ENCODE data around the gene ILDR1.

The ILDR1 gene

DNA sequence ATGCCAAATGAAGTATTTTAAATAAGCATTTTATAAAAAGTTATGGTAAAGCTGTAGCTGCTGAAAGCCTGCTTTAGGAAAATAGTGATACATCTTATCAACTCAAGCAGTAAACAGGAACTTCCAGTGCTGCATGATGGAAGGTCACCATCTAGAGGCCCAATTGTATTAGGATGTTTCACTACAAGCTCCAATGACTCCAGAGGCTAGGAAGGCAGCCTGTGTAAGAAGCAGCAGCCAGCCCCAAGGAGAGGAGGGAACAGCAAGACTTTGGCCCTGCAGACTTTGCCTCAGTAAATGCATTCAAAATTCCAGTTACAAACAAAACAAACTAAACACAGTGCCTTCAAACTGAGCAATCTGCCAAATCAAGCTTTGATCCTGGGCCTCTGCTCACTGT, 32.1 kb downstream of the ILDR1 start:
- no peak for DNase-seq

DNA sequence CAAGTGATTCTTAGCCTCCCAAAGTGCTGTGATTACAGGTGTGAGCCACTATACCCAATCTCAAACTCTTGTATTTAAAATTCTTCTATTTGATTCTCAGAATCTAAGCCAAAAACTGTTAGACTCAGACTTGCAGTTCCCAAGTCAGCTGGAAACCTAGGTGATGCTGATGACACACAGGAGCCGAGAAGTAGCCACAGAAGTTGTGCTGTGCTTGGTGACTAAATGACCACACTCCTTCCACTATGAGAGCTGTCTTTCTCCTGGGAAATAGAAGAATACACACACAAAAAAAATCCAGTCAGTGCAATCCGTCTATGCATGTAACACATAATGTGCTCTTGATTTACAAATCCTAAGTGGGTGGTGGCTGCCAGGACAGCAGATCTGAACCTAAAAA, 33.9 kb downstream of the ILDR1 start:
- no peak for DNase-seq

DNA sequence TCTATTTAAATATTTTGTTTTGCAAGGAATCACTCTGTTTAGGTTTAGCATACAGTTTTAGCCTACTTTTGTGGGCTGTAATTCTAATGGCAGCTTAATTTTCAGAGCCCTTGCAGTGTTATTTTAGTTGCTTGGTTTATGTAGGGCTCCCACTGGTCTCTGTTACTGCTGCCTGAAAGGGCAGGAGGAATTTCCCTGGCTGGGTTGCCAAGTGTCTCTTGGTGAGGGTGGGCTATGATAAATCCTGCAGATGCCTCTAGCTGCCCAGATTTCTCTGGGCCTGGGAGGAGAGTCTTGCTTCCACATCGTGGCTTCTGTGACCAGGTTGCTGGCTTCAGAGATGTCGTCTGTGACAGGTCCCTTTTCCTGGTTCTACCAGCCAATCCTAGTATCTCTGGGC, 36.2 kb downstream of the ILDR1 start:
- no peak for DNase-seq

DNA sequence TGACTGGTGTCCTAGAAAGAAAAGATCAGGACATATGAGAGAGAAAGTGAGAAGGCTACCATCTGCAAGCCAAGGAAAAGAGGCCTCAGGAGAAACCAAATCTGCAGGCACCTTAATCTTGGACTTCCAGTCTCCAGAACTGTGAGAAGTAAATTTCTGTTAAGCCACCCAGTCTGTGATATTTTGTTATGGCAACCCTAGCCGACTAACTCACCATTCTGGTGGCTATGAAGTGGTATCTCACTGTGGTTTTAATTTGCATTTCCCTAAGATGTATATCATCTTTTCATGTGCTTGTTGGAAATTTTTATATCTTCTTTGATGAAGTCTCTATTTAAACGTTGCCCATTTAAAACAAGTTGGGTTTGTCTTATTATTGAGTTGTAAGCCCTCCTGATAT, 40.6 kb downstream of the ILDR1 start:
- DNase-seq: no peak

DNA sequence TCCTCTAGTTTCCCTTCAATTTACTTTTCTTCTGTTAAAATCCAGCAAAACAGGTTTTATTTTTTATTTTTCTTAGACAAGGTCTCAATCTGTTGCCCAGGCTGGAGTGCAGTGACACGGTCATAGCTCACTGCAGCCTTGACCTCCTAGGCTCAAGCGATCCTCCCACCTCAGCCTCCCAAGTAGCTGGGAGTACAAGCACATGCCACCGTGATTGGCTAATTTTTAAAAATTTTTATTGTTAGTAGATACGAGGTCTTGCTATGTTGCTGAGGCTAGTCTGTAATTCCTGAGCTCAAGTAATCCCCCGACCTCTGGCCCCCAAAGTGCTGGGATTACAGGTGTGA, 41.6 kb downstream of the ILDR1 start:
- DNase-seq: no peak

DNA sequence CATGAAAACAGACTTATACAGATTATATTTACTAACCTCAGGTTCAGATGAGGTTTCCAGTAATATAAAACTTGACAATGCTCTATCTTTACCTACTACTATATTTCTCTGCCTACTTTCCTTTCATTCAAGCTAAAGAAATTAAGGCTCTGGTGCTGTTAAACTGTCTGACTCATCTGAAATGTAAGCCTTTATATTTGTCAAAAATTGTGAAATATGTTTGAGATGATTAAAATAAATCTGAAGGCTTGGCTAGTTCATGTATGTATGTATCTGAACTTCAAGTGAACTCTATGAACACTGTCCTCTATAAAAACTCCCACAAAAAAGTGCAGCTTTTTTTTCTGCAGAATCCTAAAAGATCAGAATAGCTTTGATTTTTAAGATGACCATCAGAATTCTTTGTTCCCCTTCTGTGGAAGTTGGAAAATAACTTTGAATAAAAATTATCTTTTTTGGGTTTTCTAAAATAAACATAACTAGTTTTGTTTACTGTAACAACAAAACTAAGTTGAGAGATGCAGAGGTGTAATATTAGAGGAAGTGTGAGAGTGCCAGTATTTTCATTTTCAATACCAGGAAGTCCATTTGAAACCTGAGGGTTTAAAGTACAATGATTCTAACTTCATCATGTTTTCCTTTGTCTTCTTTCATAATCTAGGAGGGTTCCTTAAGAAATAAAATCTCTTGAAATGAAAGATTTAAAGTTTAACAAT, 42.2 kb downstream of the ILDR1 start:
- no peak for DNase-seq

DNA sequence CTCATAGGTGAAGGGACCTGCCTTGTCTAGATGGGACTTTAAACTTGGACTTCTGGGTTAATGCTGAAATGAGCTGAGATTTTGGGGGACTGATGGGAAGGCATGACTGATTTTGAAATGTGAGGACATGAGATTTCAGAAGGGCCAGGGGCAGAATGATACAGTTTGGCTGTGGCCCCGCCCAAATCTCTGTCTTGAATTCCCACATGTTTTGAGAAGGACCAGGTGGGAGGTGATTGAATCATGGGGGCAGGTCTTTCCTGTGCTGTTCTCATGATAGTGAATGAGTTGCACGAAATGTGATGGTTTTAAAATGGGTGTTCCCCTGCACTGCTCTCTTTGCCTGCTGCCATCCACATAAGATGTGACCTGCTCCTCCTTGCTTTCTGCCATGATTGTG, 42.8 kb downstream of the ILDR1 start:
- DNase-seq: no peak

DNA sequence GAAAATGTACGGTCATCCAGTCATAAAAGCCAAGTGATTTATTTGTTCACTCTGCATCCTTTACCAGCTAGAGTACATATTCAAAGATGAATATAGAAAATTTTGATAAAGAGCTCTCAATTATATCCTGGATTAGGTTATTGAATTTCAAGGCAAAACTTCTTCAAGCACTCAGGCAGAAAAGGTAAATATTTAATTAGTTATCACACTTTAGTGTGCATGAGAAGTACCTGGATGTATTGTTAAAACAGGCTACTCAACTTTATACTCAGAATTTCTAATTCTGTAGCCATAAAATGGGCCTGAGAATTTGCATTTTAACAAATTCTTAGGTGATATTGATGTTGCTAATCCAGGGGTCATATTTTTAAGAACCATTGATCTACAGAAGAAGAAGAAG, 45.3 kb downstream of the ILDR1 start:
- no peak for DNase-seq

DNA sequence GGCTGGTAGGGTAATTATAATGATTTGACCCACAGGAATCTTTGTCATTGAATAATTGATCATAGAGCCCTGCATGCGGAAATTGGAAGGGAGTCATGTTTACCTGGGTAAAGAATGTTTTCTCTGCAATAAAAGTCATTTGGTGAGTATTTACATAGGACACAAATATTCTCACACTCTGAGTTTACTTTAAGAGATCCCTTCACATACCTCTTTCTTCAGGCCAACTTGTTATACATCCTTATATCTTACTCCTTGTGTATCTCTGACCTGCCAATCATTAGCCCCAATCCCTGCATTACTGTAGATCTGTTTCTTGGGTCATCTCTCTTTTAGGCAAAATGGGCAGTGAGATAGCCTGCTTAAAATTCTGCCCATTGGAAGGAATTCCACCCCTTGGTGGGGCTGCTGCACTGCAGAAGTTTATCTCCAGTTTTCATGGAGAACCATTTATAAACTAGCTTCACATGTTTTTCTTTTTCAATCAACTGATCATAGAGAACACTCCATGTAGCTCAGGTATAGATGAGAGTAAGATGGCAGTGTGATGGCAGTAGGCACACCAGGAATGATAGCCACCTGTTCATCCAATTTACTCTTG, 46.2 kb downstream of the ILDR1 start:
- no peak for DNase-seq

DNA sequence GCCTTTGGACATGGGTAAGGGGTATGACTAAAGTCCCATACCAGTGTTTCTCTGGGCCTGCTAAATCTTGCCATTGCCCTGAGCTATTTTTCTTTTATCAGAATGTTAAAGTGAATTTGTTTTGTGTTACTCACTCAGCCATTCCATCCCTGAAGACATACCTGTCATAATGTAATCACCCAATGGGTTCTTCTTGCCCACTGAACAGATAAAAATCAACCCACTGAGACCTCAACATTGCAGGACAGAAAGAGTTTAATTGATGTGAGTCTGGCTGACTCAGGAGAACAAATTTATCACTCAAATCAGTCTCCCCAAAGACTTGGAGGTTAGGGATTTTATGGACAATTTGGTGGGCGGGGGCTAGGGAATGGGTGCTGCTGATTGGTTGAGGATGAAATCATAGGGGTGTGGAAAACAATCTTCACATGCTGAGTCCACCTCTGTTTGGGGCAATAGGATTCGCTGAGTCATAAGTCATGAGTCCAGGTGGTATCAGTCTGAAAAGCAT, 47.4 kb downstream of the ILDR1 start:
- DNase-seq: no peak

DNA sequence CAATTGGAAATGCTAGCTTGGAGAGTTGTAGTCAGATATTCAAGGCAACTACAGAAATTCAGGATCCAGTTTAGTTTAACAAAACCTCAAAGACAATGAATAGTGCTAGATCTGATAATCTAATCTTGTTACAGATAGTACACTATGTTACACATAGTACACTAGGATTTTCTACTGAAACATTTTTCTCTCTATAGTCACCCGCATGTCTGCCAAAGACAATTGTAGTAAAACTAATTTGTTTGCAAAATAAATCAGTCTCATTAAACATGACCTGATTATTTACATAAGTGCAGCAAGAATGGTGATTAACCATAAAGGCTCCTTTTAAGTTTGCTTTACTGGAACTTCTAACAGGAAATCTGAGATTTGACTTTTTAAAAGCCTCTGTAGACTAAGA, 52.0 kb downstream of the ILDR1 start:
- DNase-seq: no peak

DNA sequence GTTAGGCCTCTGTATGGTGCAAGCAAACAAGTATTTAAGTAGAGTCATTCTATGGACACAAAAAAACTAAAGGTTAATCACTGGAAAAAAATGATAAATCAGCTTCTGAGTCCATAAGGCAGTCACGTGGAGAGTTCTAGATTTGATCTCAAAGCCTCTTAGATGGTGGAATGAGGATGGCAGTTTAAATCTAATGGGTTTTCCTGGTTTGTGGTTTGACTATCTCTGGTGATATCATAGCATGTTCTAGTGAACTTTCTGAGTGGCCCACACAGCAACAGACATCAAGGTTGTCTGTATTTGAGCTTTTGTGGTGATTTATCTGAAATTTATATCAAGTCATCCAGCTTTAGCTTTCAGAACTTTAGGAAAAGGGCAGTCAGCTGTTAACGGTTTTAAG, 52.4 kb downstream of the ILDR1 start:
- DNase-seq: no peak

DNA sequence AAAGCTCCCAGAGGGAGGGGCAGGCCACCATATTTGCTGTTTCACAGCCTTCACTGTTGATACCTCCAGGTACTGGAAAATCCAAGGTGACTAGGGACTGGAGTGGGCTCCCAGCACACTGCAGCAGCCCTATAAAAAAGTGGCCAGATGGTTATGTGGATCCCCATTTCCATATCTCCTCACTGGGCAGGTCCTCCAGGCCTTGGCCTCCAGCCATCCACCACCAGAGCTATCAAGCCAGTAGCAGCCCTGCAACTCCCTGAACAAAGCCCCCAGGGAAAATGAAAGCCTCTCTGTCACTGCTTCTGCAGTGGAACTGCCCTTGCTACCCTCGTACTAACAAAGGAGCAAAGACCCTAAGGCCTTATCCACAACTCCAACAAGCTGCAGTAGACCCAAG, 58.4 kb downstream of the ILDR1 start:
- no peak for DNase-seq

DNA sequence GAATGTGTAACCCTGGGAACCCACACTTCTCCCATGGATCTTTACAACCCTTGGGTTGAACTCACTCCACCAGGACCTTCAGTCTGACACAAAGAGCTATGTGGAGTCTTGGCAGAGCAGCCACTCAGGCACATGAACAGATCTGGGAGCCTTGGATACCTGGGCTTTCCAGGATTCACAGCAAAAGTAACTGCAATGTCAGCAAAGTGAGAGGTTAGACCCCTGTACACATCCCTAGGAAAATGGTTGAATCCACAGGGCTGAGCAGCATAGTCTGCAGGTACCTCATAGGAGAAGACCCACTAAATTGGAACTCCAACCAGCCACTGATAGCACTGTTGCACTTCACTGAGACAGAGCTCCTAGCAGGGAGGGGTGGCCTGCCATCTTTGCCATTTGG, 59.6 kb downstream of the ILDR1 start:
- DNase-seq: no peak

DNA sequence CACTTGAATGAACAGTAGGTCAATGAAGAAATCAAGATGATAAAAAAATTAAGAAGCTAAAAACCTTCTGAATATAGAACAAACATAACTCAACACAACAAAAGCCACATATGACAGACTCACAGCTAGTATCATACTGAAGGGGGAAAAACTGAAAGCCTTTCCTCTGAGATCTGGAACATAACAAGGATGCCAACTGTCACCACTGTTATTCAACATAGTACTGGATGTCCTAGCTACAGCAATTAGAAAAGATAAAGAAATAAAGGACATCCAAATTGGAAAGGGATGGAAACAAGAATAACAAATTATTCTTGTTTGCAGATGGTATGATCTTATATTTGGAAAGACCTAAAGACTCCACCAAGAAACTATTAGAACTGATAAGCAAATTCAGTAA, 60.8 kb downstream of the ILDR1 start:
- DNase-seq: no peak

DNA sequence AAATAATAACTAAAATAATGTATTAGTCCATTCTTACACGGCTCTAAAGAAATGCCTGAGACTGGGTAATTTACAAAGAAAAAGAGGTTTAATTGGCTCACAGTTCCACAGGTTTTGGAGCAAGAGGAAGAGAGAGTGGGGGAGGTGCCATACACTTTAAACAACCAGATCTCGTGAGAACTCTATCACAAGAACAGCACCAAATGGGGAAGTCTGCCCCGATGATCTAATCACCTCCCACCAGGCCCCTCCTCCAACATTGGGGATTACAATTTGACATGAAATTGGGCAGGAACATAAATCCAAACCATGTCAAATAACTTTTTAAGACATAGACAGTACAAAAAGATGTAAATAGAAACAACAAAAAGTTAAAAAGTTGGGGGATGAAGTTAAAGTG, 63.2 kb downstream of the ILDR1 start:
- no peak for DNase-seq

DNA sequence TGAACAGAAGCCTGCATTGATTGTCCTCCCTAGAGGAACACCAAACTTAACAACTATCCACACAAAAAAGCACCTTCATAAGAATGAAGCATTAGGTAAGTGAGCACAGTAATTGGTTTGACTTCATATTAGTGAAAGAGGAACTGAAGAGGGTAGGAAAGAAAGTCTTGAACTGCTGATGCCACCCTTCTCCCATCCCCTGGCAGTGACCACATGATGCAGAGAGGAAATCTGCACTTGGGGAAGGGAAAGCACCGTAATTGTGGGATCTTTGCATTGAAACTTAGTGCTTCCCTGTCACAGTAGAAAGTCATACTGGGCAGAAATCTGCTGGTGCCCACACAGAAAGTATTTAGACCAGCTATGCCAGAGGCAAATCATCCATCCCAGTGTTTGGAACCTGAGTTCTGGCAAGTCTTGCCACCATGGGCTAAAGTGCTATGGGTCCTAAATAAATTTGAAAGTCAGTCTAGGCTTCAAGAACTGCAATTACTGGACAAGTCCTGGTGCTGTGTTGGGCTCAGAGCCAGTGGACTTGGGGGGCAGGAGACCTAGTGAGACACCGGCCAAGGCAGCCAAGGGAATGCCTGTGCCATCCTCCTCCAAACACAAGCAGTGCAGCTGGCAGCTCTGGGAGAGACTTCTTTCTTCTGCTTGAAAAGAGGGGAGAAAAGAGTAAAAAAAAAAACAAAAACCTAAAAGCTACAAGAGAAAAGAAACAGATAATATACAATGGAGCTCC, 64.2 kb downstream of the ILDR1 start:
- DNase-seq: no peak

DNA sequence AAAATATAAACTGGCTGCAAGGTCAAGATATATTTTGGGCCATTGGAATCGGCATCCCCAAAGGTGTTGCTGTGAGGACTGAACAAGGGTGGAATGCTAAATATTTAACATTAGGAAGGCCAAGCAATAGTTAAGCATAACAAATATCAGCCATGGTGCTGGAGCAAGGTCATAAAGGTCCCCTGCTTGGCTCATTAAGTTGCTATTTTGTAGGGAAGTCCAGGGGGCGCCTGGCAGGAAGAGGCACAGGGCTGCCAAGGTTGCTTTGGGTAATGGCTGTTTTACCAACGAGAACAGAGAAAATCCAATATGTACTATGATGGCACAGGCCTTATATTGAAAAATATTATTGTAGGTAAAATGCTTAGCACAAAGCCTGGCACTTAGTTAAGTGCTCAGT, 65.7 kb downstream of the ILDR1 start:
- no peak for DNase-seq

DNA sequence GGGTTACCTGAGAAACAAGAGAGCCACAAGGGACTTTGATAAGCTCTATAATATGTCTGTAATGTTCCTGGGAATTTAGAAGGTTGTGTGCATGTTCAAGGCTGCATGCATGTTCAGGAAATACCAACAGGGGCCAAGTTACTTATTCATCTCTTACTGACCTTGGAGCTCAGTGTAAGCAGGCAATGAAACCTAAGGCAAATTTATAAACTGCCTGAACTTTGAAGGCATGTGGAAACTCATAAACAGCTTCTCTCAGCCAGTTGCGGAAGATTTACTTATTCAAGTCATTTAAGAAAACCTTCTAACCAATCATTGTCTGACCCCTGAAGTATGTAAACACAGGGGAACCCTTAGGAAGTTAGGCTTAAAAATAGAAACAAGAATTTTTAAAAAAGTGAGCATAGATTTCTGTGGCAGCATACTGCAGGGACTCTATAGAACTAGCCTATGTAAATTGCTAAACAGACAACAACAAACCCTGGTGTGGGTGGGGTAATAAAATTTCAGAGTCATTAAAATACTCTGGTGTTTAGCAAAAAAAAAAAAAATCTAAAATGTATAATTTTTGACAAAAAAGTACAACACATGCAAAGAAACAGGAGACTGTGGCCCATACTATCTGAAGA, 70.6 kb downstream of the ILDR1 start:
- DNase-seq: no peak

DNA sequence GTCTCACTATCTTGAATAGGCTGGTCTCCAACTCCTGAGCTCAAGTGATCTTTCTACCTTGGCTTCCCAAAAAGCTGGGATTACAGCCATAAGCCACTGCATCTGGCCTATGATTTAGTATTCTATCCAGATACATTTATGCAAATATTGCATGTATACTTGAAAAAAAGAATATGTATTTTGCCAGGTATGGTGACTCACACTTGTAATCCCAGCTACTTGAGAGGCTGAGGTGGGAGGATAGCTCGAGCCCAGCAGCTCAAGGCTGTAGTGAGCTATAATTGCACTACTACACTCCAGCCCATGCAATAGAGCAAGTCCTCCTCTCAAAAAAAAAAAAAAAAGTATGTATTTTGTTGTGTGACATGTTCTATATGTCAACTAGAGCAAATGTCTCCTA, 73.4 kb downstream of the ILDR1 start:
- DNase-seq: no peak

DNA sequence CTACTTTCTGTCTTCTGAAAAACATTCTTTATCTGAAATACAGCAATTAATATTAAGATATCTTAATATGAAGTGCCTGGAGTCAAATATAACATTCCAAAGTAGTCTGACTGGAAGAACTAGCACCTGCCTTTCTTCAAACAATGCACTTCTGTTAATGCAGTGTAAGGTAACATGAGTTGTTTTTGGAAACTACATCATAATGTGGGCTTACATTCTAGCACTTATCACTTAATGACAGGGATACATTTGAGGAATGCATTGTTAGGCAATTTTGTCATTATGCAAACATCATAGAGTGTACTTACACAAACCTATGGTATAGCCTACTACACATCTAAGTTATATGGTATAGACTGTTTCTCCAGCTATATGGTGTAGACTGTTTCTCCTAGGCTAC, 78.6 kb downstream of the ILDR1 start:
- DNase-seq: no peak

DNA sequence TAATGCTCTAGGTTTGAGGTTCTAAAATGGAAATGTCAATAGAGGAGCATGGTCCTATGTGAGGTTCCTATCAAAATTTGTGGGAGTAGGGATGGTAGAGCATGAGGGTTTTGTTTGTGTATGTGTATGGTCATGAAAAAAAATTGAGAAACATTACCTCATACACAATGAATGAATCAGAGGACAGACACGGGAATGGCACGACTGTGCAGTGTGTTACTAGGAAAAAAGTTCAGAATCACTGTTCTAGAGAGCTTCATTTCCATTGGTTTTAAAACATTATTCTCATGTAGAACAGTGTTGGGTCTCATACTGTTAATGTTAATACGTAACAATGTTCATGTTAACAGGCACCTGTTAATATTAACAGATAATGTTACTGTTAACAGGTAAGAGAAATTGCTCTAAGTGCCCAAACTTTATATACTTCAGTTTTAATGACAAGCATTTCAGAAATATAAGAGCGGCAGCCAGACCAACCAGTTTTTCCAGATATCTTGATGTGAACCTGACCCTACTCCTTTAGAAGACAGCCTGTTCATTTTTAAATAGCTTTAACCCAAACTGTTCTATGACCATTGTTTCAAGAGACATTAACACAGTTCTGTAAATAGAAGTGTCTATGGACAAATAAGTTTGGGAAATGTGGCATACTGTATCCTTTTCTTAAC, 79.8 kb downstream of the ILDR1 start:
- no peak for DNase-seq

DNA sequence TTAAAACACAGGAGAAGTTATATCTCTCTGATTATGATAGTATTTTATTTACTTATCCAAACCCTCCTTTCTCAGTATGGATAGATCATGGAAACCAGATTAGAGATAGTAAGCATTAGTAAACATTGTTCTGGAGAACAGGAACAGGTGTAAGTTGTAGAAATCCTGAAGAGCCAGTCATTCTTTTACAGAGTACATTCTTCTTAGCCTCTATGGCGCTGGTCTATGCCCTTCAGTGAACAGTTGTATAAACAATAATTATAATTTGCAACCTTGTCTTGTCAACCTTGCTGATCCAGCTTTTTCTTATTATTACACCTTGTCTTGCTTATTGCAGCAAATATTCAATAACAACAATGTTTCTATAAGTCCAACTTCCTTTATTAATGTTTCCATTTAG, 80.5 kb downstream of the ILDR1 start:
- no peak for DNase-seq

All from stimulated activated CD4-positive, alpha-beta T cell treated with anti-CD3 and anti-CD28 coated beads, Interleukin-15, amount 100 ng/mL, for 24 hours (primary cell).